ENCODE results near the gene PEX7. TPM values are rescaled to one million over a fixed set of nuclear protein-coding genes. Genes with fewer than 3 reads are reported as not detected.
"Not testable (repeated sequence)": the region's sequence is repeated elsewhere in the genome, so short reads cannot be mapped to it uniquely, and the experiment has no call there.

The PEX7 gene
- total and polyA plus RNA-seq, 12 donors: 4.8 to 43.3 (median 23.8) TPM

DNA sequence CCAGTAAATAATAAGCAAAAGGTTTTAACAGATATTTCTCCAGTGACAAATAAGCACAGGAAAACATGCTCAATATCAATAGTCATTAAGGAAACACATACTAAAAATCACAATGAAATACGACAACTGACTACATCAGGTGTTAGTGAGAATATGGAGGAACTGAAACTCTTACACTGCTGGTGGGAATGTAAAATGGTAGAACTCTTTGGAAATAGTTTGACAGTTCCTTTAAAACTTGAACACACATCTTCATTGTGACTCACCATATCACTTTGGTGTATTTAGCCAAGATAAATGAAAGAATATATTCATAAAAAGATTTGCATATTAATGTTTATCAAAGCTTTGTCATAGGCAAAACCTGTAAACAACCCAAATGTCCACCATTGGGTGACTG, 18.8 kb upstream of the PEX7 start:
- no peak for TF ChIP-seq POLR2A (IDR thresholded peaks at IDR 0.05)
- TF ChIP-seq, protein P1, sequence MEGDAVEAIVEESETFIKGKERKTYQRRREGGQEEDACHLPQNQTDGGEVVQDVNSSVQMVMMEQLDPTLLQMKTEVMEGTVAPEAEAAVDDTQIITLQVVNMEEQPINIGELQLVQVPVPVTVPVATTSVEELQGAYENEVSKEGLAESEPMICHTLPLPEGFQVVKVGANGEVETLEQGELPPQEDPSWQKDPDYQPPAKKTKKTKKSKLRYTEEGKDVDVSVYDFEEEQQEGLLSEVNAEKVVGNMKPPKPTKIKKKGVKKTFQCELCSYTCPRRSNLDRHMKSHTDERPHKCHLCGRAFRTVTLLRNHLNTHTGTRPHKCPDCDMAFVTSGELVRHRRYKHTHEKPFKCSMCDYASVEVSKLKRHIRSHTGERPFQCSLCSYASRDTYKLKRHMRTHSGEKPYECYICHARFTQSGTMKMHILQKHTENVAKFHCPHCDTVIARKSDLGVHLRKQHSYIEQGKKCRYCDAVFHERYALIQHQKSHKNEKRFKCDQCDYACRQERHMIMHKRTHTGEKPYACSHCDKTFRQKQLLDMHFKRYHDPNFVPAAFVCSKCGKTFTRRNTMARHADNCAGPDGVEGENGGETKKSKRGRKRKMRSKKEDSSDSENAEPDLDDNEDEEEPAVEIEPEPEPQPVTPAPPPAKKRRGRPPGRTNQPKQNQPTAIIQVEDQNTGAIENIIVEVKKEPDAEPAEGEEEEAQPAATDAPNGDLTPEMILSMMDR (IDR thresholded peaks at IDR 0.05): no peak
- H3K4me1 ChIP-seq (replicated peaks in 1 of 2): no peaks in the 10 kb centered on the region
- DNase-seq: no peak
- intact Hi-C loops (cut with DNase I): no loop called here
- H3K4me3 ChIP-seq: no peak overlapping the region
- H3K36me3 ChIP-seq (replicated peaks in 1 of 2): no peaks in the 10 kb centered on the region
- no peaks in the 10 kb centered on the region for H3K27me3 ChIP-seq
- 76 to 81% (median 81%) methylated on average over 1 of the region's 1 CpG for WGBS, 4 donors
- H3K9me3 ChIP-seq (replicated peaks in 1 of 3): no peaks in the 10 kb centered on the region
- H3K27ac ChIP-seq: no peak overlapping the region

- TF ChIP-seq, protein P1 (IDR thresholded peaks at IDR 0.05): no peak
- TF ChIP-seq POLR2A (IDR thresholded peaks at IDR 0.05): no peak
- Histone ChIP-seq H3K4me3 (no peak overlapping the region), H3K36me3 (replicated peaks in 1 of 2) (no peaks in the 10 kb centered on the region), H3K9me3 (replicated peaks in 1 of 3) (no peaks in the 10 kb centered on the region), H3K27ac (no peak overlapping the region), H3K27me3 (no peaks in the 10 kb centered on the region), H3K4me1 (replicated peaks in 1 of 2) (no peaks in the 10 kb centered on the region)
- WGBS, 4 donors: 86 to 95% (median 90%) methylated on average over 6 to 7 of the region's 7 CpGs
- intact Hi-C loops (cut with DNase I): no loop called here
- DNase-seq: no peak
Observed at GRCh38 chr6:136809091-136809860, 13.1 kb upstream of the PEX7 start.

GRCh38 chr6:136811272-136811671, 11.1 kb upstream of the PEX7 start:
- no peaks in the 10 kb centered on the region for H3K4me1 ChIP-seq (replicated peaks in 1 of 2)
- no peak overlapping the region for H3K27ac ChIP-seq
- TF ChIP-seq, protein P1 (IDR thresholded peaks at IDR 0.05): no peak
- no peak for TF ChIP-seq POLR2A (IDR thresholded peaks at IDR 0.05)
- no peak for DNase-seq
- no peaks in the 10 kb centered on the region for H3K36me3 ChIP-seq (replicated peaks in 1 of 2)
- H3K27me3 ChIP-seq: no peaks in the 10 kb centered on the region
- no peaks in the 10 kb centered on the region for H3K9me3 ChIP-seq (replicated peaks in 1 of 3)
- no peak overlapping the region for H3K4me3 ChIP-seq
- intact Hi-C loops (cut with DNase I): no loop called here

DNA sequence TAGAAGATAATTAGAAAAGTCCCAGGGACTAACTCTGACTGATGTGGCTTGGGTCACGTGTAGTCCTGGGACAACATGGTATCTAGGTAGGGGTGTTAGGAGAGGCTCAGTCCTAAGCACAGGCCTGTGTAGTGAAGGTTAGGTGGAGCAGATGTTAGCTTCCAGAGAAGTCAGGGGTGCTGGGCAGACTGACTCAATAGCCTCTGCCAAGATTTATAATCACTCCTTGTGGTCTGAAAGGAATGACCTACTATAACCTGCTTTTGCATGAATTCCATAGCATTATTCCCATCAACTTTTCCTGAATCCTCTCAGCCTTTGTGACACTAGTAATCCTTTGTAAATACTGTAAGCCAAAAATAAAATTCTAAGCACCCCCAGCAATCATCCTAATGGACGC, 10.2 kb upstream of the PEX7 start:
- Histone ChIP-seq H3K9me3 (replicated peaks in 1 of 3) (no peaks in the 10 kb centered on the region), H3K4me3 (no peak overlapping the region), H3K27me3 (no peaks in the 10 kb centered on the region), H3K27ac (no peak overlapping the region), H3K4me1 (replicated peaks in 1 of 2) (no peaks in the 10 kb centered on the region), H3K36me3 (replicated peaks in 1 of 2) (no peaks in the 10 kb centered on the region)
- intact Hi-C loops (cut with DNase I): no loop called here
- TF ChIP-seq POLR2A (IDR thresholded peaks at IDR 0.05): no peak
- TF ChIP-seq, protein P1 (IDR thresholded peaks at IDR 0.05): no peak
- WGBS, 4 donors: 86 to 95% (median 92%) methylated on average over 2 of the region's 2 CpGs
- DNase-seq: no peak

GRCh38 chr6:136815608-136816007, 6.8 kb upstream of the PEX7 start:
- H3K4me1 ChIP-seq (replicated peaks in 1 of 2); H3K36me3 ChIP-seq (replicated peaks in 1 of 2); H3K27ac ChIP-seq; H3K4me3 ChIP-seq; intact Hi-C loops (cut with DNase I); DNase-seq; H3K27me3 ChIP-seq; H3K9me3 ChIP-seq (replicated peaks in 1 of 3): not testable (repeated sequence)
- 83 to 91% (median 87%) methylated on average over 1 of the region's 1 CpG for WGBS, 4 donors

Measured in adrenal gland (tissue), 12 donors.